Lung microvascular endothelial cell (primary cell): Measurements from ENCODE around the gene CCDC149. TPM values are rescaled to one million over a fixed set of nuclear protein-coding genes. Genes with fewer than 3 reads are reported as not detected.

Source experiments
- total RNA-seq: library from RNA; depleted of rRNA; stranded (reverse); fragments of >200 nt; gene quantifications from 2 replicates; pipeline ENCODE4 v1.2.1, GENCODE V29; 2014

The CCDC149 gene
- total RNA-seq, 1 donor from 2014 or later = 19.8 TPM

Other genes starting within 250 kb of the CCDC149 start
- gene SOD3, start 117.5 kb downstream of the CCDC149 start, total RNA-seq = 0.20 TPM in 1 of 2 replicates, not detected in the other
- not detected in 2 replicates for gene LGI2, start 117.9 kb upstream of the CCDC149 start, total RNA-seq
- gene SEPSECS, start 247.4 kb upstream of the CCDC149 start, total RNA-seq = 5.9 and 6.7 TPM in 2 replicates